Measurements from ENCODE around the gene NFAM1. TPM values are rescaled to one million over a fixed set of nuclear protein-coding genes. Genes with fewer than 3 reads are reported as not detected.

Gene NFAM1
- total RNA-seq, 1 donor from 2014 or later, result 0.07 TPM

DNA sequence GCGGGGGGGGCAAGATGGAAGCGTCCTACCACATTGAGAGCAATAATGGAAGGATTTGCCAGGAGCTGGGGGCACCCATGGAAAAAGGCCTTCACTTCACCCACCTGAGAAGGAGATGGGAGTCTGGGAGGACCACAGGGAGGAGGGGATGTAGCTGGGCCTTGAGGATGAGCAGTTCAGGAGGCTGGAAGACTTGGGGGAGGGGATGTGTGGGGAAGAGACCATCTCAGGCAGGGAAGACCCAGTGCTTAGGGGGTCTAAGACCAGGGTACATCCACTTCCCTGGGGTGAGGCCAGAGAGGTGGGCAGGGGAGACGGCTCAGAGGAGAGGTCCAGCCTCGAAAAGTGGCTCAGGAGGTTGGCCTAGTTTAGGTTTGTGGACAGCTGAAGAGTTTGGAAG, 90.4 kb downstream of the NFAM1 start:
- Mint-ChIP-seq H3K4me1 (peaks cover 2% of the 10 kb centered on the region), H3K27ac (no peak overlapping the region), H3K36me3 (ENCODE audit: low read depth) (no peaks in the 10 kb centered on the region), H3K27me3 (peaks cover 23% of the 10 kb centered on the region), H3K4me3 (peak overlapping the region; percentile 57), H3K9me3 (no peaks in the 10 kb centered on the region)
- DNase-seq, result no peak
- intact Hi-C loops (cut with micrococcal nuclease), result no loop called here

DNA sequence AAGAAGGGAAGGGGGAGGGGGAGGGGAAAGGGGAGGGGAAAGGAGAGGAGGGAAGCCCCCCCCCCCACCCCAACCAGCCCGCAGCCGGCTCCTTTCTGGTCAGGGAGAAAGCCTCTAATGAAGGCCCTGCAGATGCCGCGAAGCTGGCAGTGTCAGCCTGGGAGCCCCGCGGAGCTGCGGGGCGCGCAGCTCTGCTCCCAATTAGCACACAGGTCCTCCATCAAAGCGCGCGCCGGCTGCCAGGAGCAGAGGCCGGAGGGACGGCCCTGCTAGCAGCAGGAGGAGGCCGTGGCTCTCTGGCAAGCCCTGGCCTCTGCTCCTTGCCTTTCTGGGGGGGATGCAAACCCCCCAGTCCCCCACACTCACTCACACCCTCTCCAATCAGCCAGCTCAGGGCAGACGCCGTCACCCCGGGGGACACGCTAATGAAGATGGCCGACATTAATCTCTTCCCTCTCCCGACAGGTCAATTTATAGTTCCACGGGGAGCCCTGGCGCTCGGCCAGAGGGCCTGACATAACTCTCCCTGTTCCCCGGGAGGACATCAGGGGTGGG, 91.3 kb downstream of the NFAM1 start:
- no peaks in the 10 kb centered on the region for H3K36me3 Mint-ChIP-seq (ENCODE audit: low read depth)
- H3K27me3 Mint-ChIP-seq, result peaks cover 23% of the 10 kb centered on the region
- intact Hi-C loops (cut with micrococcal nuclease), result no loop called here
- no peak for DNase-seq
- no peak overlapping the region for H3K4me3 Mint-ChIP-seq
- peaks cover 2% of the 10 kb centered on the region for H3K4me1 Mint-ChIP-seq
- H3K9me3 Mint-ChIP-seq, result no peaks in the 10 kb centered on the region
- no peak overlapping the region for H3K27ac Mint-ChIP-seq

DNA sequence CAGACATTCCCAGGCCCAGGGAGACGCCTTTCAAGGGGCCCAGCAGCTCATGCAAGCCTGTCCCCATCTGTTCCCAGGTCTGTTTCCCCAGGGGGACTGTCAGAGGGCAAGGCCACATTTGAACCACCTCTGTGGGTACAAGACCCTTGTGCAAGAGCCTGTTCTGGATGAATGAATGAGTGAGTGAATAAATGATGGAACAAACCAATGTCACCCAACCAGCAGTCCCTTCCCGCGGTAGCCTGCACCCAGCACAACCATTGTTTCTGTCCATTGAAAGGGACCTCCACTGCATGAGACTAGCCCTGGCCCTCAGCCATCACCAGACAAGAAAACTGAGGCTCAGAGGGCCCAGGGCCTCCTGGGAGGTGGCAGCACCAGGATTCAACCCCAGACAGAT, 92.1 kb downstream of the NFAM1 start:
- Mint-ChIP-seq H3K4me1 (peaks cover 2% of the 10 kb centered on the region), H3K4me3 (no peak overlapping the region), H3K27me3 (peaks cover 23% of the 10 kb centered on the region), H3K27ac (no peak overlapping the region), H3K36me3 (ENCODE audit: low read depth) (no peaks in the 10 kb centered on the region), H3K9me3 (no peaks in the 10 kb centered on the region)
- no peak for DNase-seq
- intact Hi-C loops (cut with micrococcal nuclease), result no loop called here

DNA sequence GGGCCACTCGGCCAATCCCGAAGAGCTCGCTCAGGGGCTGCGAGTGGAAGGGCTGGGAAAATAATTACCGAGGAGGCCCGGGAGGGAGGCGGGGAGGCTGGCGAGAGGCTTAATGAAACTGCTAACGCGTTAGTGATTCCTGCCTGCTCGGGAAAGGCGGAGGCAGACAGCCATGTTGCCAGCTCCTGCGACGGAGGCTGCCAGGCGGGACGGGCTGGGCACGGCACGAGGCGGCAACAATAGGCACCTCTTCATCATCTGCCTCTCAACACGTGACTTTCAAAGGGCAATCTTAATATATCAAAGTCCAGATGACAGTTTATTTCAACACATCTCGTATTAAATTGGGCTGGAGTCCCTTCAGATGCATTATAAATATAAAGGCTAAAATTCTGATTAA, 93.7 kb downstream of the NFAM1 start:
- no peak overlapping the region for H3K27ac Mint-ChIP-seq
- DNase-seq, result no peak
- H3K9me3 Mint-ChIP-seq, result no peaks in the 10 kb centered on the region
- no peak overlapping the region for H3K4me3 Mint-ChIP-seq
- peaks cover 23% of the 10 kb centered on the region for H3K27me3 Mint-ChIP-seq
- H3K4me1 Mint-ChIP-seq, result peaks cover 2% of the 10 kb centered on the region
- intact Hi-C loops (cut with micrococcal nuclease), result no loop called here
- H3K36me3 Mint-ChIP-seq (ENCODE audit: low read depth), result no peaks in the 10 kb centered on the region

DNA sequence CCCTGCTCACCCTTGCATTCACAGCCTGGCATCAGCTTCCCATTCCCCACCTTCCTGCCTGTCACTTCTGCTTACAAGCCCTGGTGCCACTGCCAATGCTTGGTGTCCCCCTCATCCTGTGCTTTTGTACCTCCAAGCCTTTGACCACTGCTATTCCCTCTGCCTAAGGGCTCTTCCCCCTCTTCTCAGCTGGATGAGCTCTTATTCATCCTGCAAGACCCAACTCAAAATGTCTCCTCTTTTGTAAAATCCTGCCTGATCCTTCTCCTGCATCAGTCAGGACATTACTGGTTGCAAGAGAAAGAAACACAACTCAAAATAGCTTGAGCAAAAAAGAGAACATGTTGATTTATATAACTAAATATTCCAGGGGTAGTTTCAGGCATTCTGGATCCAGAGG, 94.8 kb downstream of the NFAM1 start:
- DNase-seq, result no peak
- H3K27ac Mint-ChIP-seq, result no peak overlapping the region
- H3K36me3 Mint-ChIP-seq (ENCODE audit: low read depth), result no peaks in the 10 kb centered on the region
- intact Hi-C loops (cut with micrococcal nuclease), result no loop called here
- no peaks in the 10 kb centered on the region for H3K4me1 Mint-ChIP-seq
- peaks cover 17% of the 10 kb centered on the region for H3K27me3 Mint-ChIP-seq
- no peaks in the 10 kb centered on the region for H3K9me3 Mint-ChIP-seq
- H3K4me3 Mint-ChIP-seq, result no peak overlapping the region

DNA sequence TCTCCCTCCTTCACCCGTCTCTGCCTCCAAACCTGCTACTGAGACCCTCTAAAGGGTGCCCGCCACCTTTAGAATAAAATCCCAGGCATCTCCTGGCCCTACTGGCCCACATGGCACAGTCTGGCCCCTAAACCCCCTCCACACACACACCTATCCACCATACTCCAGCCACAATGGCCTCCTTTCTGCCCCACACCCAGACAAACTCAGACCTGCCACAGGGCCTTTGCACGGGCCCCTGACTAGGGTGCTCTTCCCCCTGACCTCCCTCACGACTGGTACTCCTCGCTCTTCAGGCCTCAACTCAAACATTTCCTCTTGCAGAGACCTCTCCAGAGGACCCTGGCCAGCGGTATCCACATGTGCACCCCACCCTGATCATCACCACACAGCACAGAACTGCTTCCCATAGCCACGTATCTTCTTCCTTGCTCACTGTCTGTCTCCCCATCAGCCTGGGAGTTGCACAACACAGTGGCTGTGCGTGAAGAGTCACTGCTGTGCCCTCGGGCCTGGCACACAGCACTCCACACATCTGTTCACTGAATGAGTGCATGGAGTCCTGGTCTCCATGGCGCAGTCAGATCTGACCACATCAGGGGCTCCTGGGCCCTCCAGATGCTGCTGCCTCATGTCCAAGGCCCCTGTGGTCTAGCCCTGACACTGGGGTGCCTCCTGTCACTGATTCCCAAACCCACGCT, 95.5 kb downstream of the NFAM1 start:
- H3K4me3 Mint-ChIP-seq, result no peak overlapping the region
- intact Hi-C loops (cut with micrococcal nuclease), result no loop called here
- H3K27ac Mint-ChIP-seq, result no peak overlapping the region
- H3K9me3 Mint-ChIP-seq, result no peaks in the 10 kb centered on the region
- no peaks in the 10 kb centered on the region for H3K36me3 Mint-ChIP-seq (ENCODE audit: low read depth)
- peaks cover 13% of the 10 kb centered on the region for H3K27me3 Mint-ChIP-seq
- H3K4me1 Mint-ChIP-seq, result peaks cover under 1% of the 10 kb centered on the region
- no peak for DNase-seq

DNA sequence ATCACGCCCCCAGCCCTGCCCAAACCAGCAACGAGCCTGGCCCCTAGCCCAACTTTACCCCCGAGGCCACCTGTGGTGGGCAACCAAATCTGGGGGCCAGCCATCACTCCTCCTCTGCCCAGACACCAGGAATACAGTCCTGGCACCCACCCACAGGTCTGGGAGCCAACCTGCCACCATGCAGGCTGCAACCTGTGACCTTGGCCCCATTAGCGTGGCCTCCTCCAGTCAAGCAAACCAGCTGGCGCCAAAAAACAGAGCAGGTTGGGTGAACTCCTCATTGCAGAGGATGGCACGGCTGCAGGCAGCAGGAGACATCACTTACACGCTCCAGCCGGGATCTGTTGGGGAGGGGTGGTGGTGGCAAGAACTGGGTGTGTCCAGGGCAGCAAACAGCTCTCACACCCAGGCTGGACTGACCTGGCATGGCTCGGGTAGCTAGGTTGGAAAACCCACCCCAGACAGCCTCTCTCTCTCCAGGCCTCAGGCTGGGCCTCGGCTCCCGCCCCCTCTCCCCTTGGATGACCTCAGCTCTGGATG, 96.3 kb downstream of the NFAM1 start:
- no peak for DNase-seq
- intact Hi-C loops (cut with micrococcal nuclease), result no loop called here
- Mint-ChIP-seq H3K36me3 (ENCODE audit: low read depth) (no peaks in the 10 kb centered on the region), H3K27ac (no peak overlapping the region), H3K9me3 (no peaks in the 10 kb centered on the region), H3K4me1 (peaks cover 2% of the 10 kb centered on the region), H3K27me3 (peaks cover 10% of the 10 kb centered on the region), H3K4me3 (no peak overlapping the region)

DNA sequence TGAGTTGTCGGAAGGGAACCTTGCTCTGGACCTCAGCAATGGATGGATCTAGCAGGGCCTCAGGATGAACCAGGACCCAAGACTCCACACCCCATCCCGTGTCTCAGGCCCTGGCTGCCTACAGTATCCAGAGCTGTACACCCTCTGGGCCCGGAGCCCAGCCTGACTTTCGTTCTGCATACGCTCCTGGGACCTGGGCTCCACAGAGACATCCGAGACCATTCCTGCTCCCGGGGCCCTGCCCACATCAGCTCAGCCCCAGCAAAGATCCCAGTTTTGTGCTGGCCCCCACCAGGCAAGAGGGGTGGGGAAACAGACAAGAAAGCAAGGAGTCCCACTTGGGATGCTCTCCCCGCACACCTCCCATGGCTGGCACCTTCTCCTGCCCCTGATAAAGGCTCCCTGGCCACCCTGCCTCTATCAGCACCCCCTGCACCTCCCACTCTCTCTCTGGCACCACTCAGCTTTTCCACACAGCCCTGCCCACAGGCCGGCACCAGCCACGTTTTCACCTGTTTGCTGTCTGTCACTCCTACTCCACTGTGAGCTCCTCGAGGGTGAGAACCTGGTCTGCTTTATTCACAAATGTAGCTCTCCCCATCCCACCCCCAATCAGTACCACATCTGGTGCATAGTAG, 97.2 kb downstream of the NFAM1 start:
- Mint-ChIP-seq H3K36me3 (ENCODE audit: low read depth) (no peaks in the 10 kb centered on the region), H3K4me3 (no peak overlapping the region), H3K27ac (no peak overlapping the region), H3K9me3 (no peaks in the 10 kb centered on the region), H3K27me3 (peaks cover 5% of the 10 kb centered on the region), H3K4me1 (peaks cover 2% of the 10 kb centered on the region)
- no peak for DNase-seq
- intact Hi-C loops (cut with micrococcal nuclease), result no loop called here

DNA sequence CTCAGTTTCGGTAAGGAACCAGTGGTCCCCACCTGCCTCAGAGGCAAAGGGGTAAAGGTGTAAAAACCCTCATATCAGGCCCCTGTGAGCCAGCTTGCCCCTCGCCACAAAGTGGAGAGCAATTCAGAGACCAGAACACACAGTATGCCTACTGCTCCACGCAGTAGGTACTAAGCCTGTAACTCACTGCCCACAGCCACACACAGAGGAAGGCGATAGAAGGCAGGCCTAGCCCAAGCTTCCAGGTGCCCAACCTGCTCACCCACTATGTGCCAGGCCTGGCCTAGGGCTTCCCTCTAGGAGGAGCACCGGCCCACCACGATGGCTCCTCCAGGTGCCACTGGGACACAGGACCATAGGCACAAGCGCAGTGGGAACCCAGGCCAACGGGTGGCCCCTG, 98.7 kb downstream of the NFAM1 start:
- H3K4me3 Mint-ChIP-seq, result no peak overlapping the region
- DNase-seq, result no peak
- H3K36me3 Mint-ChIP-seq (ENCODE audit: low read depth), result no peaks in the 10 kb centered on the region
- no peaks in the 10 kb centered on the region for H3K9me3 Mint-ChIP-seq
- no peak overlapping the region for H3K27ac Mint-ChIP-seq
- intact Hi-C loops (cut with micrococcal nuclease), result no loop called here
- peaks cover 5% of the 10 kb centered on the region for H3K27me3 Mint-ChIP-seq
- peaks cover 2% of the 10 kb centered on the region for H3K4me1 Mint-ChIP-seq

DNA sequence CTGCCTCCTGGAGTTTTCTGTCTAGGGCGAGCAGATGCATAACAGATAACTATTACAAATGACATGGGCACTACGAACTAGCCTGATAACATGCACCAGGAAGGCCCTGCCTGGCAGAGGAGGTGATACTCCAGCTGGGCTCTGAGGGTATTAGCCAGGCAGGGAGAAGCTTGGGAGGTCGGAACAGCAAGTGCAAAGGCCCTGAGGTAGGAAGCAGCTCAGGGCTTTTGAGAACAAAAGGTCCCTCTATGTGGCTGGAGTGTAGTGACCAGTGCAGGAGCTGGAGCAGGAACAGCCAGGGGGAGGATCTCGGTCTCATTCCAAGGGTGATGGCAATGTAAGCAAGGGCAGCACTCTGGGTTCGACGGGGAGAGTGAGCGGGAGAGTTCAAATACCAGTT, 100.1 kb downstream of the NFAM1 start:
- no peak for DNase-seq
- no peak overlapping the region for H3K27ac Mint-ChIP-seq
- peaks cover 14% of the 10 kb centered on the region for H3K4me1 Mint-ChIP-seq
- peaks cover 2% of the 10 kb centered on the region for H3K27me3 Mint-ChIP-seq
- intact Hi-C loops (cut with micrococcal nuclease), result no loop called here
- no peak overlapping the region for H3K4me3 Mint-ChIP-seq
- no peaks in the 10 kb centered on the region for H3K9me3 Mint-ChIP-seq
- H3K36me3 Mint-ChIP-seq (ENCODE audit: low read depth), result no peaks in the 10 kb centered on the region

DNA sequence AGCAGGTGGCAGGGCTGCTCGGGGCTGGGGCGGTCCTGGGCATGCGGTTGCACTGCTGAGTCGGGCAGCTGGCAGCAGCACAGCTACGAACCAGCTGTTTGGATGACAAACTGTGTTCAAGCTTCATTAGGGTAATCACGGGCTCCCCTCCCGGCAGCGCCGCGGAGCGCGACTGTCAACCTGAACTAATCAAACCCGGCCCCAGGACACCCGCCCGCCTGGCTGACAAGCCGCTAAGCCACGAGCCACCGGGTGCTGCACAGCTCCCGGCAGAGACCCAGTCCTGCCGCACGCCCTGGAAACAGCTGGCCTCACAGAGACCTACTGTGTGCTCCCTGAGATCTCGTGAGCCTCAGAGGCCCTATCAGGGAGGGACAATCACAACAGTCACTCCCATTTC, 101.2 kb downstream of the NFAM1 start:
- intact Hi-C loops (cut with micrococcal nuclease), result no loop called here
- Mint-ChIP-seq H3K27me3 (peaks cover 2% of the 10 kb centered on the region), H3K9me3 (no peaks in the 10 kb centered on the region), H3K27ac (no peak overlapping the region), H3K4me1 (peaks cover 17% of the 10 kb centered on the region), H3K36me3 (ENCODE audit: low read depth) (no peaks in the 10 kb centered on the region), H3K4me3 (no peak overlapping the region)
- DNase-seq, result no peak

Other genes starting within 250 kb of the NFAM1 start
- 83.0 and 85.4 TPM in 2 replicates for gene TCF20, start 161.8 kb downstream of the NFAM1 start, total RNA-seq
- 141 and 150 TPM in 2 replicates for gene RRP7A, start 87.4 kb upstream of the NFAM1 start, total RNA-seq
- 2.2 and 2.3 TPM in 2 replicates for gene SERHL2, start 121.6 kb upstream of the NFAM1 start, total RNA-seq
- gene POLDIP3, start 182.5 kb upstream of the NFAM1 start, total RNA-seq, result 75.4 and 85.3 TPM in 2 replicates
- gene ATP5MGL, start 208.2 kb upstream of the NFAM1 start, total RNA-seq, result 0.98 and 1.2 TPM in 2 replicates
- gene CYB5R3, start 217.0 kb upstream of the NFAM1 start, total RNA-seq, result 76.2 and 77.0 TPM in 2 replicates

Data from activated CD4-positive, alpha-beta T cell treated with anti-CD3 and anti-CD28 coated beads, Interleukin-2, amount 10 ng/mL, durations not matched to agents 24 days and 14 days (primary cell).